Sigmoid colon (tissue), 4 donors: ENCODE data around the gene METRNL.

Source experiments
- POLR2A ChIP-seq, 2 donors: fragments of 450-650 bp; IDR thresholded peaks; one replicate each; pipeline ENCODE4 v1.6.1; 2016; ENCODE audit warnings: antibody characterized with exemption in 2 of 2, mild to moderate bottlenecking in 2 of 2, moderate library complexity in 2 of 2
- POLR2AphosphoS5 ChIP-seq, 4 donors: sonication (generic); formaldehyde crosslinking; IDR thresholded peaks; one replicate each; pipeline ENCODE4 v1.6.1; 2017; ENCODE audit warnings: antibody characterized with exemption in 4 of 4
- TF ChIP-seq, protein P1 (sequence below), 4 experiments: fragments of 450-650 bp in 3 of 4; fragments of 200-600 bp in 1 of 4; IDR thresholded peaks; one replicate each; pipeline ENCODE4 v1.5.1; 2016 to 2019; ENCODE audit warnings: antibody characterized with exemption in 4 of 4, mild to moderate bottlenecking in 3 of 4, moderate library complexity in 2 of 4

DNA sequence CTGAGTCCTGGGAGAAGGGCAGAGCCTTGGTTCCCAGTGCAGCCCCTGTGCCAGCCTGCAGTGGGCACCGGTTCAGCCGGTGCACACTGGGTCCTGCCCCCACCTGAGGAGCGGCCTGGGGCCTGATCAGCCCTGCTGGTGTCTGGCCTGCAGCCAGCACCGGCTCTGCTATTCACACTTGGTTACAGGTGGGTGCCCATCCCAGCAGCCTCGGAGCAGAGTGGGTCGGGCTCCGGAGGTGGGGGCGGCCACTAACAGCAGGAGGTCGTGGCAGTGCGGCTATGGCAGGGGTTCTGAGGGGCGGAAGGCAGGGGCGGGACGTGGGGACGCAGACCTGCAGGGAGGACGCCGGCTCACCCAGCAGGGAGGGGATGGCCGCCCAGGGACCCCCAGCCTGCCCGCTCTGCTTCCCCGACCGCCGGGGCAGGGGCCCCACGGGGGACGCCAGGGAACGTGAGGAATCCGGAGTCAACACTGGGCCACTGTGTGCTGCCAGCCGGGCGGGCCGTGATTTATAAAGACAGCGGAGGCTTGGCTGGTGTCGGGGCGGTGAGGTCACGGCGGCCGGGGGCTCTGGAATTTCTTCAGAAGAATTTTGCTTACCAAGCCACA is 20.3 kb downstream of the METRNL start:
- TF ChIP-seq, protein P1, sequence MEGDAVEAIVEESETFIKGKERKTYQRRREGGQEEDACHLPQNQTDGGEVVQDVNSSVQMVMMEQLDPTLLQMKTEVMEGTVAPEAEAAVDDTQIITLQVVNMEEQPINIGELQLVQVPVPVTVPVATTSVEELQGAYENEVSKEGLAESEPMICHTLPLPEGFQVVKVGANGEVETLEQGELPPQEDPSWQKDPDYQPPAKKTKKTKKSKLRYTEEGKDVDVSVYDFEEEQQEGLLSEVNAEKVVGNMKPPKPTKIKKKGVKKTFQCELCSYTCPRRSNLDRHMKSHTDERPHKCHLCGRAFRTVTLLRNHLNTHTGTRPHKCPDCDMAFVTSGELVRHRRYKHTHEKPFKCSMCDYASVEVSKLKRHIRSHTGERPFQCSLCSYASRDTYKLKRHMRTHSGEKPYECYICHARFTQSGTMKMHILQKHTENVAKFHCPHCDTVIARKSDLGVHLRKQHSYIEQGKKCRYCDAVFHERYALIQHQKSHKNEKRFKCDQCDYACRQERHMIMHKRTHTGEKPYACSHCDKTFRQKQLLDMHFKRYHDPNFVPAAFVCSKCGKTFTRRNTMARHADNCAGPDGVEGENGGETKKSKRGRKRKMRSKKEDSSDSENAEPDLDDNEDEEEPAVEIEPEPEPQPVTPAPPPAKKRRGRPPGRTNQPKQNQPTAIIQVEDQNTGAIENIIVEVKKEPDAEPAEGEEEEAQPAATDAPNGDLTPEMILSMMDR (IDR thresholded peaks at IDR 0.05), result no peak
- no peak for TF ChIP-seq POLR2A (IDR thresholded peaks at IDR 0.05)
- peak in 2 of 4 donors; percentile 16 to 44 for TF ChIP-seq POLR2AphosphoS5 (IDR thresholded peaks at IDR 0.05)
